EH (cell line): ENCODE data around the gene RAB12.
"Not testable (repeated sequence)": the region's sequence is repeated elsewhere in the genome, so short reads cannot be mapped to it uniquely, and the experiment has no call there.

Source experiments
- DNase-seq: peaks from one replicate; pipeline ENCODE4 v3.0.0-alpha.2; 2015; ENCODE audit warnings: low read depth

Gene RAB12

DNA sequence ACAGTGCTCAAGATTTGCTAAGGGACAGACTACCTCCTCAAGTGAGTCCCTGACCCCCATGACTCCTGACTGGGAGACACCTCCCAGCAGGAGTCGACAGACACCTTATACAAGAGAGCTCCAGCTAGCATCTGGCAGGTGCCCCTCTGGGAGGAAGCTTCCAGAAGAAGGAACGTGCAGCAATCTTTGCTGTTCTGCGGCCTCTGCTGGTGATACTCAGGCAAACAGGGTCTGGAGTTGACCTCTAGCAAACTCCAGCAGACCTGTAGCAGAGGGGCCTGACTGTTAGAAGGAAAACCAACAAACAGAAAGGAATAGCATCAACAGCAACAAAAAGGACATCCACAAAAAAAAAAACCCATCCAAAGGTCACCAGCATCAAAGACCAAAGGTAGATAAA, 38.1 kb downstream of the RAB12 start:
- DNase-seq = not testable (repeated sequence)

DNA sequence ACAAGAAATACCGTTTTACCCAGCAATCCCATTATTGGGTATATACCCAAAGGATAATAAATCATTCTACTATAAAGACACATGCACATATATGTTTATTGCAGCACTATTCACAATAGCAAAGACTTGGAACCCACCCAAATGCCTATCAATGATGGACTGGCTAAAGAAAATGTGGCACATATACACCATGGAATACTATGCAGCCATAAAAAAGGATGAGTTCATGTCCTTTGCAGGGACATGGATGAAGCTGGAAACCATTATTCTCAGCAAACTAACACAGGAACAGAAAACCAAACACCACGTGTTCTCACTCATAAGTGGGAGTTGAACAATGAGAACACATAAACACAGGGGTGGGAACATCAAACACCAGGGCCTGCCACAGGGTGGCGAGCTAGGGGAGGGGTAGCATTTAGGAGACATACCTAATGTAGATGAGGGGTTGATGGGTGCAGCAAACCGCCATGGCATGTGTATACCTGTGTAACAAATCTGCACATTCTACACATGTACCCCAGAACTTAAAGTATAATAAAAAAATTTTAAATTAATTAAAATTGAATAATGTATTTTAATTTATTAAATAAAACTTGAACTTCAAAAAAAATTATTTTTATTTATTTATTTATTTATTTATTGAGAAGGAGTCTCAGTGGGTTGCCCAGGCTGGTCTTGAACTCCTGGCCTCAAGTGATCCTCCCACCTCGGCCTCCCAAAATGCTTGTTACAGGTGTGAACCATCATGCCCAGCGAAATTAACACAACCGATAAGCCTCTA, 42.4 kb downstream of the RAB12 start:
- DNase-seq = not testable (repeated sequence)

DNA sequence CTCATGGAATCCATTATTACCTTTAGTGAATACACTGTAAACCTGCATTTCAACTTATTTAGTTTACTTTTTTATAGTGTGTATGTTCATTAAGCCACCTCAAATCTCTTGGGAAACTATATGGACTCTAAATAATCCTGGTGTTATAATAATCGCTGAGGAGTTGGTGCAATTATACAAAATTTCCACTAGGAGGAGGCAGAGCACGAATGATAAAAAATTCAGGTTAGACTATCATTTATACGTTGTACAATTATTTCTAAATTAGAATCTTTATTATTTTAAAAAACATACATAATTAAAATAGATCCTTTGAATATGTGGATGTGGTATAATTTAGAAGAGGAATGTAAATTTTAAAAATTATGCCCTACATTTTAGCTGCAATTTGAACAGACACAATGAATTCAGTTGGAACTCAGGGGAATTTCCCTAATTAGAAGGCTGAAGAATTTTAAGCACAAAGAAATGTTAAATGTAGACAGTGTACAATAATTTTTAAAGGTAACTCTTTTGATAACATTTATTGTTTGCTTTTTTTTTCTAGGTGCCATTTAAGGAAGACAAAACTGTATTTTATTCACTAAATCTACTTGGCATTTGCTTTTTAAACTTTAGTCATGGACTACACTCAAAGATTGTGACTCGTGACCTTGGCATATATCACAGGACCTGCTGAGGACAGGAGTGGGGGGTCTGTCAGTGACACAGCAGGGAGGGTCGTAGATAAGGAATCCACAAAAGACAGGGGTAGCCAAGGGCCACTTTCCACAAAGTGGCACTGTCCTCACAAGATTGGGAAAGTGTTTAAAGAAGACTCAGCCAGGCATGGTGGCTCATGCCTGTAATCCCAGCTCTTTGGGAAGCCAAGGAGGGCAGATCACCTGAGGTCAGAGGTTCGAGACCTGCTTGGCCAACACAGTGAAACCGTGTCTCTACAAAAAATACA, 45.5 kb downstream of the RAB12 start:
- peak; percentile 48 for DNase-seq

DNA sequence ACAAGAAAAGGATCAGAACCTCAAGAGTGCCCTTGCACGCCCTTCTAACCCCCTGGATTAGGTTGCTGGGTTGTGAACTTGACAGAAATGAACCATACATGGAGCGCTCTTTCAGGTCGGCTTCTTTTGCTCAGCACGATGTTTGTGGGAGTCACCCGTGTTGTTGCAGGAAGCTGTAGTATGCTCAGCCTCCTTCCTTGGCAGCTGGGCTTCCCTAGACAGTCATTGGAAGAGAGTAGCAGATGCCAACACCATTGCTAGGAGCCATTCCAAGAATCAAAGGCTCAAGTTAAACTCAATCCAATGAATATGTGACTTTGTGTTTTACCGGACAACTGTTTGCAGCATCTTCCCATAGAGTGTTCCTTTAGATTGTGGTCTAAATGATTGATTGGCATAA, 47.0 kb downstream of the RAB12 start:
- DNase-seq = no peak

DNA sequence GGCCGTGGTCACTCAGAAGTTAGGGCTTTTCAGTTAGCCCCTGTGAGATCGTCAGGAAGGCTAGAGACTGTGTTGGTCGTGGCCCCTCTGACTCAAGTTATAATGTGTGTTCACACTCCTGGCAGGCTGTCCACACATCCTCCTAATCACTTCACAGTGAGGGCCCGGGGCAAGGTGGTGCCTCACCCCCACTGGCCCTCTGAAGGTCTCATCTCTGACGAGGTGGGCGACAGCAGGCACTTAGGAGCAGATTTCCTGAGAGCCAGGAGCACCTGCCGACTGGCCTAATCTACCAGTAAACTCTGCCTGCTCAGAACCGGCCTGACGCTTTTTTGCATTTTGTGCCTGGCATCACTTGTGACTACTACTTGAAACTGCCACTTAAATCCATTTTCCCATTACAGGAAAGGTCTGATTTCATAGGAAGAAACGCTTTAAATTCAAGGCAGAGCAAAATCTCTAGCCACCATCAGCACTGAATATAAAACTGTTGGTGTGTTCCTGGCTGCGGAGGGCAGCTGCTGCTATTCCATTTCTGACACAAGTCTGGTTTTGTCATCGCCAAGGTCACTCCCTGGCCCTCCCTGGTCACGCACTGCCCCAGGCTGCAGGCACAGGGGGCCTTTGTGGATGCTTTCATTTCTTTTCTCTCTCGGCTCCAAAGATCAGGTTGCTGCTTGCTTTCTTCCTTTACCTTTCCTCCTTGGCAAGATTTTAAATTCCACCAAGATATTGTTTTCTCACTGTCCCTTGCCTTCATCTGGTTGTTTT, 48.0 kb downstream of the RAB12 start:
- no peak for DNase-seq

DNA sequence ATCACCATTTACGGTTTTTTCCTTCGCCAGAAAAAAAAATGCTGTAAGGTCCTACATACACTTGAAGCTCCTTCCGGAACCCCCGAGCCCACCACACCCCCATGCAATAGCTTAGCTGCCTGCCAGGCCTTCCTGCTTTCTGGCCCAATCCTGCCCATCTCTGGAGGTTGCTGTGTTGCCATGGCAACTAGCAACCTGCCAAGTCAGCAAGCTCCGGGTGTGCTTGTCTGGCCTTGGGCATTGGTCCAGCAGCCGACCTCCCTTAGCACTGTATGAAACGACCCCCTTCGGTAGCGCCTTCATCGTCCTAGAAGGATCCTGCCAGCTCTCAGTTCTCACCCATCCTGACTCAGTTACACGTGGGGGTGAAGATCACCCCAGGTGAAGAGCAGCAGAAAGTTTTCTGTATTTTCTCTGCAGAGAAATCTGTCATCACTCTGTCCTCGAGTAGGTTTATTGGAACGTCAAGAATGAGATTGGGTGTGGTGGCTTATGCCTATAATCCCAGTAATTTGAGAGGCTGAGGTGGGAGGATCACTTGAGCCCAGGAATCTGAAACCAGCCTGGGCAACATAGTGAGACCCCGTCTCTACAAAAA, 48.7 kb downstream of the RAB12 start:
- DNase-seq = peak; percentile 47

DNA sequence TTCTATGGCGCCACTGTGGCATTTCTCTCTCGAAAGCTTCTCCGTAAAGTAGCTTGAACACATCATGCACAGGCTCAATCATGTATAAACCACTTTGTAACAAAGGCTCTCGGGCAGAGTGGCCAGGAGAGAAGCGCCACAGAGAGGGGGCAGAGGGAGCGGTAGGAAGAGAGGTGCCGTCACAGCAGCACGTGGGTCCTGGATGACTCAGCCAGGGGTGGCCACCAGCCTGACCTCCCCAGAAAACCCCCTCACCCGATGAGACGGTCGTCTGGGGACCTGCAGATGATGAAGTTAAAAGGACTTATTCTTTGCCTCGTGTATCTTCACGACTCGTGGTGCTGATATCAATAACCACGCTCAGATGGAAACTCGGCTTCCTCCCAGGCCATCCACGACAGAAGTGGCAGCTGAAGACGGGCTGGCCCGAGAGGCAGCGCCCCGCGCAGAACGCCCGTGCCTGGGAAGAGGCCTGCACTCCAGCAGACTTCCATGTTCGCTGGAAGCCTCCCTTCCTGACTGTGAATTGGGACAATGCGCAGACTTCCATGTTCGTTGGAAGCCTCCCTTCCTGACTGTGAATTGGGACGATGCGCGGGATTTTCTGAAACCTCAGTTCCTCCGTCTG, 49.7 kb downstream of the RAB12 start:
- DNase-seq = no peak

DNA sequence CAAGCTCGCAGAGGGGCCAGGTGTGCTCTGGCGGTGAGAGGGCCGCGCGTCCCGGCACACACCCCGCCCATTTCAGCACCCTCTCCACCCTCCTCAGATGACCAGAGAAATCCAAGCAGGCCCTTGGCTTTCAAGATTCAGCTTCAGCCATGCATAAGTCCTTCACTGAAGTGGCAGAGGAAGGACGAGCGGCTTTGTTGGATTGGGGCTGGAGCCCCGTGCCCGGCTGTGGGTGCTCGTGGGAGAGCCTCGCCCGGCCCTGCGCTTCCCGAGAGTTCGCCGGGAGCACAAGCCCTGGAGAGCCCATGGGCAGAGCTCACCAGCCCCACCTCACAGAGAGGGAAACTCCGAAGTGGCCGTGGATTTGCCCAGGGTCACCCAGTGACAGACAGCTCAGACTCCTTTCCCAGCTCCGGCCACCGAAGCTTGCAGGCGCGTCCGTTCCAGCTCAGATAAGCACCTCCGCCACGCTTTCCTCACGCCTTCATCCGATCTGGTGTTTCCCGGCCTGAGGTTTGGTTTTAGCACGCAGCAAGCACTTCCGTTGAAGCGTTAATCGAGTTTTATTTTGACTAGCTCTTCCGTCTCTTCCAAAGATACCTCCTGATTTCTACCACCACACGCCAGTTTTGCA, 50.5 kb downstream of the RAB12 start:
- no peak for DNase-seq

DNA sequence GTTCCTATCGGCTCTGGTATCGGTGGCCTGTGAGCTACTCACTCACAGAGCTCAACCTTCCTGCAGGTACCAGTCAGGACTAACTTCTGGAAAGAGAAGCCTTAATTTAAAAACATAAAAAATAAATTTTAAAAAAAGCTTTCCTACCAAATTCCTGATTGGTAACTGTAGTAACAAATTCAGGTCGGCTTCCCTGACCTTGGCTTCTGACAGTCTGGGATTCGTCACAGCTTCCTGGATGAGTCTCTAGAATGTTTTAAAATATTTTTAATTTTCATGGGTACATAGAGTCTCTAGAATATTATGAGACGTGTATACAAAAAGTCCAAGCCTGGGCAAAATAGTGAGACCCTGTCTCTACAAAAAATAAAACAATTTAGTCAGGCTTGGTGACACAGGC, 51.1 kb downstream of the RAB12 start:
- DNase-seq = no peak

DNA sequence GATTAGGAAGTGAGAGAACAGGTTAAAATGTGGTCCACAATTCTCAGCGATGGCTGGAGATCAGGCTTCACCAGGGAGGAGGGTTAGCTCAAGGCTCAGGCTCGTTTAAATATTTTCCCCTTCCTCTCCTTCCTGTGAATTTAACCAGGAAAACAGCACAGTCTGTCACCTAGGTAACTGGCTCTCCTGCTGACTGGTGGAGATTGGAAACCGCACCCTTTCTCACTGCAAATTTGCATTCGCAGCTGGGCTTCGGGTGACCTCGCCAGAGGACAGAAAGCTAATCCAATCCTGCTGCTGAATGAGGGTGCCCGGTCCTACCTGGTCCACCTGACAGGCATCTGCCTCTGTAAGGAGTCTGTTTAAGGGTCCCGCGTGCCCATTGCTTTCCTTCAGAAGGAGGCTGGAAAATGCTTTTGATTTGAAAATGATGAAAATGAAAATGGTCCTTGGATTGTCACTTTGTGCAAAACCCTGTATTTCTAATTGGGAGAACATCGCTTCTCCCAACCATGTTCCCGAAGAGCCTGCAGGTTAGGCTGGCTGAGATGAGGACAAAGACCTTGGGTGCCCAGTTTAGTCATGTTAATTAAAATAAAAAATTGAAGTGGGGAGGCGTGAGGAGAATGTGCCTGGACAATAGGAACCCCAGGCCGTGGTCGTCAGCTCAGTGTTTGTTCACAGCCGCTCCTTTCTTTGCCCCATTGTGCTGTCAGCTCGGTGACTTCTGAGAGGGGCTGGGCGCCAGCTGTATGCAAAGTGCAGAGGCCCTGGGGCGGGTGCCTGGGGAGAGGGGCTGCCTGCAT, 52.7 kb downstream of the RAB12 start:
- peak; percentile 55 for DNase-seq

DNA sequence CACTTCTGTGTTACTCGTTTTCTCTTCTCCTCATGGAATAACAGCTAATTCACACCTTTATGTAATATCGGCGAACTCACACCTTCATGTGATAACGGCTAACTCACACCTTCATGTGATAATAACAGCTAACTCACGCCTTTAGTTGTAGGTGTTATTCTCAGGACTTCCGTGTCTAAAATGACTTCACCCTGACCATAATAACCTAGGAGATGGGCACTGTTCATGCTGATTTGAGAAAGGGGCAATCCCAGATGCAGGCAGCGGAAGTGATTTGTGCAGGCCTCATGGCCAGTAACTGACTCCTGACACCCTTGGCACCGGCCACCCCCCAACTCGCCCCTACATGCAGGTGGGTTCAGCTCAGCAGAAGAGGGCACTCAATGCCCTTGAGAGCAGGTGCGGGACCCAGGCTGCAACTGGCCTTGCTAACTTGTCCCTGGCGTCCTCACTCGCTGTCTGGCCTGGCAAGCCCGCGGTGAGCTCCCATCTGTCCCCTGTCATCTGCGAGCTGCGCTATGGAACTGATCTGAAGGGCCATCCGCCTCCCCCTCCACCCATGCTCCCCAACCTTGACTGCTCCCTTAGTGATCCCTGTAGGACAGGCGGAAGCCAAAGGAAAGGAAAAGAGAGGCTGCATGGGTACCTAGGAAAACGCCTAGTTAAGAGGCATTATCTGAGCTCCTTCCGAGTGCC, 53.5 kb downstream of the RAB12 start:
- no peak for DNase-seq

DNA sequence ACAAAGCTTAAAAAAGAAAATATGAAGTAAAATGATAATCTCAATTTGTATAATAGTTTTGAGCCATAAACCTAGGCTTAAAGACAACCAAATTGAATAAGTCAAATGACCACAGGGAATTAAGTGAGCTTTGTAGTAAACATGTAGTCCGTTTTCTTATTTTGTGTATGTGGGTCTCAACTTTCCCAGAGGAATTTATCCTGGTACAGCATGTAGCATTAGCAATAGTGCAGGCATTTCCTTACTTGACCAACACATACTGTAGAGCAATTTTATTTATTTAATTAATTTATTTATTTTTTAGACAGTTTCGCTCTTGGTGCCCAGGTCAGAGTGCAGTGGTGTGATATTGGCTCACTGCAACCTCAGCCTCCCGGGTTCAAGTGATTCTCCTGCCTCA, 58.6 kb downstream of the RAB12 start:
- peak; percentile 69 for DNase-seq

DNA sequence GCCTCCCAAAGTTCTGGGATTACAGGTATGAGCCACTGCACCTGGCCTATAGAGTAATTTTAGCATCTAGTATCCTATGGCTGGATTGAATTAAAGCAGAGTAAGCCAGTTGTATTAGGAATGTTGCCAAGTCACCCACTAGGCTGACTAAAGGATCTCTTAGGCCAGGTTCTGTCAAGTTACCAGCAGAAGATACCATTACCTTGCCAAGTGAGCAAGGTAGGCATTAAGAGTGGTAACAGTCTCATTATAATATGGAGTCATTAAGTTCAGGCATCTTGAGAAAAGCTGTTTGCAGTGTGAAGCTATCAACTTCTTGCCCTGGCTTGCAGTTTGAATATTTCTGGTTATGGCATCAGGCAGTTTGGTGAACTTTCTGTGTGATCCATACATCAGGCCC, 59.1 kb downstream of the RAB12 start:
- no peak for DNase-seq

DNA sequence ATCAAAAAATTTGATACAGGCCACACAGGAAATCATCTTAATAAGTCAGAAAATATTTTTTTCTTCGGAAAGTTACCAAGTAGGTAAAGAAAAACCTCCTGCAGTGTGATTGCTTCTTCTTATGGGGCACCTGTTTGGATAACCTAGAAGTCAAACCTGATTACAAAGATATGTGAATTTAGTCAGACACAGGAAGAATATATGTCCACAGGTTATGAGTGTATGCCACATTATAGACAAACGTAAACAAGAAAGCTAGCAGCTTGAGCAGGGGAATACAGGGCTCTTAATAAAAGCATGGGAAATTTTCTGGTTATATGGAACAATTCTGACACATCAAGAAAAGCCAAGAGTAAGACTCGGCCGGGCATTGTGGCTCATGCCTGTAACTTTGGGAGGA, 60.3 kb downstream of the RAB12 start:
- no peak for DNase-seq

DNA sequence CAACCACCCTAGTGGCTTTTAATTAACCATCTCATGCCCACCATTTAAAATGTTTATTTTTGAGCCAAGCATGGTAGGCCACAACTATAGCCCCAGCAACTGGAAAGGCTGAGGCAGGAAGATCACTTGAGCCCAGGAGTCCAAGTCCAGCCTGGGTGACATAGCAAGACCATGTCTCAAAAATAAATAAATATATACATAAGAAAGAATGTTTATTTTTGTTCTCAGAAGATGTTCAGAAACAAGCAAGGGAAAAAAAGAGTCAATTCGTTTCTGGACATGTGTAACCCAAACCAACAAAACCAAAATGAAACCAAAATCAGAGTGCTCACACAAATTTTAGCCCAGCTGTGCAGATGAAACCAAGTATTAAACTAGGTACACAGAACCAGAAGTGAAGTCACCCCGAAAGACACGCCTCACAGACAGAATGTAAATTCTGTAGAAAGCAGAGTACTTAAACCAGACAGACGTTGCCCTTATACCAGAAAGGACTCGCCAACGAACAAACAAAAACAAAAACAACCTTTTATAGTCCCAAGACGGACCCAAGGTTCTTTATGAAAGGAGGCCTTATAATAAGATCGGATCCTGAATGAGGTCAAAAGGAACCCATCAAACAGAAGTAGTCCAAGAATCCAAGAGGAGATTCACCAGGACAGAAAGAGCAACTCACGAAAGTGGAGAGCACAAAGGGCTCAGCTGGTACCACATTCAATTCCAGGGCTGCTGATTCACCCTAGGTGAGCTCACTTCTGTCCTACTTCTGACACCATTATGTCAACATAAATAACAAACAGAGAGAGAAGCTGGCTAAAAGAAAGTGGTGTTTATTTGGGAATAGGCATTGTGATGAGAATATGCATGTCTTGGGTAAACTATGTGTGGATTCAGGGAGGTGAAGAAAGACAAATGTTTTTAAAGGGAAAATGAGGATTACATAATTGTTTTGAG, 64.3 kb downstream of the RAB12 start:
- DNase-seq = peak; percentile 51

DNA sequence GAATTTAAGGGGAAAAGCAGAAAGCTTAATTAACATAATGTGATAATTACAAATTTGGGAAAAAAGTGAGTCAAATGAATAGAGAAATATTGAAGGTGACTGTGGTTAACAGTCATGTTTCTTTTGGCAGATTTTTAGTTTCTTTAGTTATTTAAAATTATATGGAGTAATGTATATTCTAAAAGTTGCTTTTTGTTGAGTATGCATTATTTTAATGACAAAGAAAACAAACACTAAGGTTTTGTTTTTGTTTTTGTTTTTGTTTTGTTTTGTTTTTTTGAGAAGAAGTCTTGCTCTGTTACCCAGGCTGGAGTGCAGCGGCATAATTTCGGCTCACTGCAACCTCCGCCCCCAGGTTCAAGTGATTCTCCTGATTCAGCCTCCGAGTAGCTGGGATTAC, 65.8 kb downstream of the RAB12 start:
- DNase-seq = no peak

DNA sequence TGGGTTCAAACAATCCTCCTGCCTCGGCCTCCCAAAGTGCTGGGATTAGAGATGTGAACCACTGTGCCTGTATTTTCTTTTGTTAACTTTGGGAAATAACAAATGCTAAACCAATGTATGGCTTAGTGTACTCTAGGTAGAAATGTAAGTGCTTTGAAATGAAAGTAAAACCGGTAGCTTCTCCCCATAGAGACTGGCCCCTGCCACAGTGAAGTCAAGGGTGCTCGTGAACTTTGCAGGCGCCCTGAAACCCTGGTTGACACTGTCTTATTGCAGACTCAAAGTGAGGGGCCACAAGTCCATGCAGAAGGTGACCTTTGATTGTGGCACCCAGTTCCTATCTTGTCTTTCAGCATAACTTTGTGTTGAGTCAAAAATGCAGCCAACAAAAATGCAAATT, 72.0 kb downstream of the RAB12 start:
- DNase-seq = no peak

DNA sequence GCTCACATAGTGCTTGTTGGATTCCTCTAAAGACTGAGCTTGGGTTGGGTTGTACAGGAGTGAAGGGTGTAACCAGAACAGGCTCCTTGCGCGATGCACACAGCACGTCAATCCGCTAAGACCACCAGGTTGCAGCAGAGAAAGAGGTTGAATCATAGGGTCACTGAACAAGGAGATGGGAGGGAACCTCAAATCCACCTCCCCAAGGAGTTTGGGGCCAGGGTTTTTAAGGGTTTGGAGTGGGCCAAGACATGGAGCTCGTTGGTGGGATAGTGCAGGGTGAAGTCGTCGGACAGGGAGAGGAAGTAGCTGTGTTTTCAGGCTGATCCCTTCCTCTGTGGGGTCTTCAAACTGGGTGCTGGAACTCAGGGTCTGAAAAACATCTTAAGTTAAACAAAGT, 75.3 kb downstream of the RAB12 start:
- DNase-seq = no peak
